GM18498 (cell line): Measurements from ENCODE around the gene KRT7.

Source experiments
- ATAC-seq: cut with Tn5 transposase; IDR thresholded peaks from one replicate; pipeline ENCODE4 v1.9.1; 2021; ENCODE audit warnings: mild to moderate bottlenecking, moderate library complexity; ENCODE audit not compliant: unreplicated experiment

KRT7 gene

DNA sequence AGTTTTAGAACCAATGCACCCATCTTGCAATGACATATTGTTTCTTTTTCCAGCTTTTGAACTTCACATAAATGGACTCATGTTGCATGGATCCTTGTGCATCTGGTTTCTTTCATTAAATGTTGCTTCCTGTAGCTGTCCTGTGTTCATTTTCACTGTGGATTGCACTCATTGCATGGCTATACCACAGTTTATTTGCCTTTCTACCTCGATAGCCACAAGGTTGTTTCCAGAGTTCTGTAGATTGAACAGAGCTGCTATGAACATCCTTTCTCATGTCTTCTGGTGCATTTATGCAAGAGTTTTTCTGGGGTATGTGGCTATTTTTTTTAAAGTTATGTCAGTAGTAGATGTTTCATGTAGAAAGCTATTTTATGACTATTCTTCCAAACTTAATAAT, 61.8 kb downstream of the KRT7 start:
- no peak for ATAC-seq

DNA sequence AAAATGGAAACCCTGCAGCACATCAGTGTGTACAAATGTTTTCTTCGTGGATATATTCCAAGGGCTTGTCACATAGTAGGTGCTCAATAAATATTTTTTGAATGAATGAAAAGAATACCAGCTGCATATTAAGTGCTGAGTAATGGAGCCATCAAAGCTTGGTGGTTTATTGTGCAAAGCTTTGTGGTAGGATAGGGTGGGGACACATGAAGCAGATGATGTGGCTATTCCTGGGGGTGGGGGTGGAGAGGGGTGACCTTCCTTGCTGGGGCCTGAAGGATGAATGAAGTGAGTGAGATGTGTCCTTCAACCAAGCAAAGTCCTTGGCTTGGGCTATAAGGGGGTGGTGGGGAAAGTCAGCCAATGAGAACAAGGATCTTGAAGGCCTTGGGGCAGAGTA, 62.6 kb downstream of the KRT7 start:
- ATAC-seq, result no peak

- no peak for ATAC-seq
Observed at GRCh38 chr12:52296572-52297215, 63.7 kb downstream of the KRT7 start.
